GM21381 (cell line): ENCODE data around the gene C13orf46.
"Not testable (repeated sequence)": the region's sequence is repeated elsewhere in the genome, so short reads cannot be mapped to it uniquely, and the experiment has no call there.

Experiments used
- ATAC-seq: cut with Tn5 transposase; IDR thresholded peaks from one replicate; pipeline ENCODE4 v1.9.1; 2021; ENCODE audit warnings: mild to moderate bottlenecking, moderate library complexity; ENCODE audit not compliant: unreplicated experiment

The C13orf46 gene

GRCh38 chr13:113995051-113995601, 21.2 kb upstream of the C13orf46 start:
- ATAC-seq, result no peak

- no peak for ATAC-seq
These were observed 18.6 kb upstream of the C13orf46 start for GRCh38 chr13:113992276-113993005.

- no peak for ATAC-seq
These were observed 17.9 kb upstream of the C13orf46 start for GRCh38 chr13:113991676-113992179.

- ATAC-seq, result no peak
These were observed 17.4 kb upstream of the C13orf46 start for GRCh38 chr13:113991191-113991669.

GRCh38 chr13:113990321-113990837, 16.5 kb upstream of the C13orf46 start:
- ATAC-seq, result no peak

GRCh38 chr13:113989585-113990300, 15.9 kb upstream of the C13orf46 start:
- ATAC-seq, result no peak

- not testable (repeated sequence) for ATAC-seq
These were observed 15.0 kb upstream of the C13orf46 start for GRCh38 chr13:113988859-113989258.

GRCh38 chr13:113982296-113982661, 8.4 kb upstream of the C13orf46 start:
- no peak for ATAC-seq

GRCh38 chr13:113981611-113982295, 7.9 kb upstream of the C13orf46 start:
- no peak for ATAC-seq

- ATAC-seq, result no peak
These were observed 7.3 kb upstream of the C13orf46 start for GRCh38 chr13:113981194-113981605.

- ATAC-seq, result no peak
These were observed 6.7 kb upstream of the C13orf46 start for GRCh38 chr13:113980489-113981064.

- ATAC-seq, result no peak
These were observed 6.1 kb upstream of the C13orf46 start for GRCh38 chr13:113979791-113980471.

GRCh38 chr13:113978741-113979481, 5.0 kb upstream of the C13orf46 start:
- ATAC-seq, result no peak

GRCh38 chr13:113977976-113978375, 4.1 kb upstream of the C13orf46 start:
- ATAC-seq, result no peak

- ATAC-seq, result no peak
These were observed 3.1 kb upstream of the C13orf46 start for GRCh38 chr13:113976711-113977684.

- no peak for ATAC-seq
These were observed 1.5 kb upstream of the C13orf46 start for GRCh38 chr13:113975416-113975815.

- no peak for ATAC-seq
These were observed 717 bp upstream of the C13orf46 start for GRCh38 chr13:113974304-113975281.
